Neural progenitor cell (in vitro differentiated cells): ENCODE data around the gene VSTM4. TPM values are rescaled to one million over a fixed set of nuclear protein-coding genes. Genes with fewer than 3 reads are reported as not detected.
A peak's percentile ranks its signal among the peaks of the same experiment; 100 is the strongest.

ENCODE experiments used
- DNase-seq: peaks from one replicate; pipeline ENCODE4 v3.0.0-alpha.2; 2016; ENCODE audit warnings: low spot score
- H2AFZ ChIP-seq: fragments of 200-600 bp; sonication (generic); replicated peaks from 2 replicates; pipeline ENCODE4 v1.6.1; 2016; ENCODE audit warnings: antibody characterized with exemption
- H3F3A ChIP-seq: fragments of 200-600 bp; sonication (generic); 2 replicates; pipeline ENCODE4 v1.6.1; 2016; ENCODE audit warnings: antibody characterized with exemption, low read depth
- H3K27ac ChIP-seq: fragments of 200-600 bp; sonication (generic); 2 replicates; pipeline ENCODE4 v1.5.1; 2016; ENCODE audit warnings: mild to moderate bottlenecking
- H3K27me3 ChIP-seq: fragments of 200-600 bp; sonication (generic); 2 replicates; pipeline ENCODE4 v1.6.1; 2016; ENCODE audit warnings: mild to moderate bottlenecking, moderate library complexity
- H3K36me3 ChIP-seq: fragments of 200-600 bp; sonication (generic); 2 replicates; pipeline ENCODE4 v1.5.1; 2016
- H3K4me1 ChIP-seq: fragments of 200-600 bp; sonication (generic); 2 replicates; pipeline ENCODE4 v1.6.1; 2016; ENCODE audit warnings: mixed run types
- H3K4me2 ChIP-seq: fragments of 200-600 bp; sonication (generic); 2 replicates; pipeline ENCODE4 v1.6.1; 2016
- H3K4me3 ChIP-seq: fragments of 200-600 bp; sonication (generic); 2 replicates; pipeline ENCODE4 v1.5.1; 2016
- H3K79me2 ChIP-seq: fragments of 200-600 bp; sonication (generic); 2 replicates; pipeline ENCODE4 v1.6.1; 2016; ENCODE audit warnings: low read depth
- H3K9ac ChIP-seq: fragments of 200-600 bp; sonication (generic); 2 replicates; pipeline ENCODE4 v1.6.1; 2016
- H3K9me3 ChIP-seq: fragments of 200-600 bp; sonication (generic); 2 replicates; pipeline ENCODE4 v1.5.1; 2016; ENCODE audit warnings: low read depth
- H4K20me1 ChIP-seq: fragments of 200-600 bp; sonication (generic); 2 replicates; pipeline ENCODE4 v1.6.1; 2016; ENCODE audit warnings: low read depth
- H3K27ac Mint-ChIP-seq: 3 replicates; pipeline ENCODE4 v1.8.0; 2021; ENCODE audit warnings: mixed read lengths
- H3K27me3 Mint-ChIP-seq: 2 replicates; pipeline ENCODE4 v1.8.0; 2022; ENCODE audit warnings: low read depth, mild to moderate bottlenecking, inconsistent platforms, moderate library complexity, mixed read lengths; ENCODE audit not compliant: insufficient read depth
- H3K36me3 Mint-ChIP-seq: 3 replicates; pipeline ENCODE4 v1.8.0; 2021; ENCODE audit warnings: mixed read lengths
- H3K4me1 Mint-ChIP-seq: 3 replicates; pipeline ENCODE4 v1.8.0; 2021; ENCODE audit warnings: mixed read lengths
- H3K4me3 Mint-ChIP-seq: 3 replicates; pipeline ENCODE4 v1.8.0; 2021; ENCODE audit warnings: mild to moderate bottlenecking, moderate library complexity, mixed read lengths
- H3K9me3 Mint-ChIP-seq: 3 replicates; pipeline ENCODE4 v1.8.0; 2020; ENCODE audit warnings: mixed read lengths
- CTCF ChIP-seq: fragments of 200-600 bp; sonication (generic); IDR thresholded peaks from 2 replicates; pipeline ENCODE4 v1.5.1; 2017; ENCODE audit warnings: antibody characterized with exemption, mild to moderate bottlenecking
- EZH2 ChIP-seq: fragments of 200-600 bp; sonication (generic); IDR thresholded peaks from 2 replicates; pipeline ENCODE4 v1.6.1; 2017; ENCODE audit warnings: antibody characterized with exemption, mild to moderate bottlenecking, moderate library complexity
- EZH2phosphoT487 ChIP-seq: fragments of 200-600 bp; sonication (generic); IDR thresholded peaks from 2 replicates; pipeline ENCODE4 v1.6.1; 2017; ENCODE audit warnings: antibody characterized with exemption
- total RNA-seq: library from RNA; depleted of rRNA; stranded (reverse); fragments of >200 nt; gene quantifications from 2 replicates; pipeline ENCODE4 v1.2.3, GENCODE V29; 2015; ENCODE audit warnings: low replicate concordance

VSTM4 gene
- total RNA-seq, 1 donor from 2014 or later, result 0.92 TPM

- Mint-ChIP-seq H3K4me3 (peak overlapping the region; percentile 73), H3K36me3 (peaks cover 2% of the 10 kb centered on the region)
- no peak overlapping the region for H3K4me3 ChIP-seq
Observed at GRCh38 chr10:49080965-49081364, 34.4 kb downstream of the VSTM4 start.

GRCh38 chr10:49080071-49080470, 35.3 kb downstream of the VSTM4 start:
- H3K9me3 Mint-ChIP-seq, result peaks cover 2% of the 10 kb centered on the region
- Histone ChIP-seq H3K9ac (no peak overlapping the region), H3K9me3 (no peaks in the 10 kb centered on the region), H3K4me1 (peaks cover 32% of the 10 kb centered on the region), H4K20me1 (no peaks in the 10 kb centered on the region), H2AFZ (no peak overlapping the region), H3K36me3 (no peaks in the 10 kb centered on the region), H3K27ac (no peak overlapping the region), H3K4me2 (no peak overlapping the region), H3F3A (peaks cover 25% of the 10 kb centered on the region), H3K4me3 (no peak overlapping the region), H3K79me2 (no peaks in the 10 kb centered on the region), H3K27me3 (no peaks in the 10 kb centered on the region)
- H3K4me3 Mint-ChIP-seq, result no peak overlapping the region
- peaks cover 55% of the 10 kb centered on the region for H3K4me1 Mint-ChIP-seq
- H3K36me3 Mint-ChIP-seq, result no peaks in the 10 kb centered on the region
- H3K27me3 Mint-ChIP-seq, result peaks cover 12% of the 10 kb centered on the region
- H3K27ac Mint-ChIP-seq, result peak overlapping the region; percentile 40
- DNase-seq, result no peak
- TF ChIP-seq CTCF (no peak), EZH2 (no peak), EZH2phosphoT487 (no peak)

More at GRCh38 chr10:49080965-49081364, 34.4 kb downstream of the VSTM4 start:
- peaks cover 32% of the 10 kb centered on the region for H3K4me1 ChIP-seq
- H3K9me3 ChIP-seq, result no peaks in the 10 kb centered on the region
- H3K79me2 ChIP-seq, result no peaks in the 10 kb centered on the region
- no peak for DNase-seq
- Mint-ChIP-seq H3K27me3 (peaks cover 11% of the 10 kb centered on the region), H3K9me3 (peaks cover 7% of the 10 kb centered on the region), H3K27ac (no peak overlapping the region), H3K4me1 (peaks cover 55% of the 10 kb centered on the region)
- H3K36me3 ChIP-seq, result no peaks in the 10 kb centered on the region
- H3K9ac ChIP-seq, result no peak overlapping the region
- no peaks in the 10 kb centered on the region for H4K20me1 ChIP-seq
- H3K27me3 ChIP-seq, result no peaks in the 10 kb centered on the region
- TF ChIP-seq CTCF, result no peak
- no peak overlapping the region for H3K27ac ChIP-seq
- H2AFZ ChIP-seq, result no peak overlapping the region
- H3K4me2 ChIP-seq, result no peak overlapping the region
- H3F3A ChIP-seq, result peaks cover 25% of the 10 kb centered on the region

GRCh38 chr10:49079499-49079898, 35.8 kb downstream of the VSTM4 start:
- Histone ChIP-seq H3K9ac (no peak overlapping the region), H2AFZ (no peak overlapping the region), H3F3A (peaks cover 25% of the 10 kb centered on the region), H3K4me2 (no peak overlapping the region), H3K27ac (no peak overlapping the region), H3K4me1 (peaks cover 32% of the 10 kb centered on the region), H3K79me2 (no peaks in the 10 kb centered on the region), H3K27me3 (no peaks in the 10 kb centered on the region), H3K9me3 (no peaks in the 10 kb centered on the region), H3K36me3 (no peaks in the 10 kb centered on the region), H4K20me1 (no peaks in the 10 kb centered on the region), H3K4me3 (no peak overlapping the region)
- H3K4me1 Mint-ChIP-seq, result peaks cover 54% of the 10 kb centered on the region
- no peak for DNase-seq
- no peak overlapping the region for H3K27ac Mint-ChIP-seq
- TF ChIP-seq EZH2, result no peak
- TF ChIP-seq EZH2phosphoT487, result no peak
- TF ChIP-seq CTCF, result no peak
- no peaks in the 10 kb centered on the region for H3K36me3 Mint-ChIP-seq
- H3K4me3 Mint-ChIP-seq, result no peak overlapping the region
- H3K27me3 Mint-ChIP-seq, result peaks cover 14% of the 10 kb centered on the region
- peaks cover 2% of the 10 kb centered on the region for H3K9me3 Mint-ChIP-seq
